GM20000 (cell line): Measurements from ENCODE around the gene AKAP17A.
"Not testable (repeated sequence)": the region's sequence is repeated elsewhere in the genome, so short reads cannot be mapped to it uniquely, and the experiment has no call there.

Experiments
- DNase-seq: peaks from one replicate; pipeline ENCODE4 v3.0.0; 2012; ENCODE audit warnings: low spot score
- CTCF ChIP-seq: IDR thresholded peaks from 2 replicates; pipeline ENCODE4 v1.5.1; 2012; ENCODE audit warnings: mild to moderate bottlenecking, control low read depth; ENCODE audit errors: extremely low read depth, missing control alignments

Gene AKAP17A

GRCh38 chrX:1554469-1555210 lies 36.8 kb upstream of the AKAP17A start:
- DNase-seq, result no peak
- TF ChIP-seq CTCF, result no peak

DNA sequence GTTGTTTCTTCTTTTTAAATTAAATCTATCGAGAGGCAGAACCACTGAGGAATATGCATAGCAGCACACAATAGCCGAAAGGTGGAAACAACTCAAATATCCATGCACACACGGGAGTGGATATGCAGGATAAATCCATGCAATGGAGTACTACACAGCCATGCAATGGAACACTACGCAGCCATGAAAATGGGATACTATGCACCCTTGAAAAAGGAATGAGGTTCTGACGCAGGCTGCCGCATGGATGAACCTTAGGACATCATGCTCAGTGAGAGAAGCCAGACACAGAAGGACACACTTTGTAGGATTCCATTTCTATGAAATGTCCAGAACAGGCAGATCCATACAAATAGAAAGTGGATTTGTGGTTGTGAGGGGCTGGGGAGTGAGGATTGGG lies 36.0 kb upstream of the AKAP17A start:
- DNase-seq, result no peak
- TF ChIP-seq CTCF, result no peak

GRCh38 chrX:1557442-1557841 lies 34.0 kb upstream of the AKAP17A start:
- DNase-seq, result not testable (repeated sequence)

DNA sequence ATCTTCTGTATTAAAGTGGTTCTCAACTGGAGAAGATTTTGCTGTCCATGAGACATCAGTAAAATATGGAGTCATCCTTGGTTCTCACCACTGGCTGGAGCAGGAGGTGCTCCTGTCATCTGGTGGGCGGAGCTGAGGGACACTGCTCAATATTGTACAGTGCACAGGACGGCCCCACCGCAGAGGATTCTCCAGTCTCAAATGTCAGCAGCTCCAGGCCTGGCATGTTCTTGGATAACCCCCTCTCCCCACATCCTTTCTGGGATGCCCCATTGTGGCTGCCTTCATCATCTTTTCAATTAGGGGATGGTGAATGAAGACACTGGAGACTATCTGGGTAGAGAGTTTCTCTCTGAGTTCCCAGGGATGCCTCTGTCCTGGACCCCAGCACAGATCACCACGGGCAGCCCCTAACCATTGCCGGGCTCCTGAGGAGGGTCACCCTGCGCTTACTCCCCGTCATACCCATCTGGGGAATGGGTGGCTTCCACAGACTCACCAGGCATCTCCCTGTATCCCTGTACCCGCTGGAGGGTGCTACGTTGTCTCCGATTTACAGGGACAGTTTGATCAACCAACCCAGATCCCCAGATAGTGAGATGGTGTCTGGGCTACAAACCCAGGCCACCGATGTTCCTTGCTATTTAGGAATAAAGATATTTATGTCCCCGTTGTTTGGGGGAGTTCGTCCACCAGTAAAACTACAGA lies 32.5 kb upstream of the AKAP17A start:
- TF ChIP-seq CTCF, result no peak
- no peak for DNase-seq

GRCh38 chrX:1561164-1561563 lies 30.2 kb upstream of the AKAP17A start:
- no peak for DNase-seq
- no peak for TF ChIP-seq CTCF

DNA sequence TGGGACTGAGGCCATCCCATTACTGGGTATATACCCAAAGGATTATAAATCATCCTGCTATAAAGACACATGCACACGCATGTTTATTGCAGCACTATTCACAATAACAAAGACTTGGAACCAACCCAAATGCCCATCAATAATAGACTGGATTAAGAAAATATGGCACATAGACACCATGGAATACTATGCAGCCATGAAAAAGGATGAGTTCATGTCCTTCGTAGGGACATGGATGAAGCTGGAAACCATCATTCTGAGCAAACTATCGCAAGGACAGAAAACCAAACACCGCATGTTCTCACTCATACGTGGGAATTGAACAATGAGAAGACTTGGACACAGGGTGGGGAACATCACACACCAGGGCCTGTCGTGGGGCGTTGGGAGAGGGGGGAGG lies 27.3 kb upstream of the AKAP17A start:
- DNase-seq, result not testable (repeated sequence)

DNA sequence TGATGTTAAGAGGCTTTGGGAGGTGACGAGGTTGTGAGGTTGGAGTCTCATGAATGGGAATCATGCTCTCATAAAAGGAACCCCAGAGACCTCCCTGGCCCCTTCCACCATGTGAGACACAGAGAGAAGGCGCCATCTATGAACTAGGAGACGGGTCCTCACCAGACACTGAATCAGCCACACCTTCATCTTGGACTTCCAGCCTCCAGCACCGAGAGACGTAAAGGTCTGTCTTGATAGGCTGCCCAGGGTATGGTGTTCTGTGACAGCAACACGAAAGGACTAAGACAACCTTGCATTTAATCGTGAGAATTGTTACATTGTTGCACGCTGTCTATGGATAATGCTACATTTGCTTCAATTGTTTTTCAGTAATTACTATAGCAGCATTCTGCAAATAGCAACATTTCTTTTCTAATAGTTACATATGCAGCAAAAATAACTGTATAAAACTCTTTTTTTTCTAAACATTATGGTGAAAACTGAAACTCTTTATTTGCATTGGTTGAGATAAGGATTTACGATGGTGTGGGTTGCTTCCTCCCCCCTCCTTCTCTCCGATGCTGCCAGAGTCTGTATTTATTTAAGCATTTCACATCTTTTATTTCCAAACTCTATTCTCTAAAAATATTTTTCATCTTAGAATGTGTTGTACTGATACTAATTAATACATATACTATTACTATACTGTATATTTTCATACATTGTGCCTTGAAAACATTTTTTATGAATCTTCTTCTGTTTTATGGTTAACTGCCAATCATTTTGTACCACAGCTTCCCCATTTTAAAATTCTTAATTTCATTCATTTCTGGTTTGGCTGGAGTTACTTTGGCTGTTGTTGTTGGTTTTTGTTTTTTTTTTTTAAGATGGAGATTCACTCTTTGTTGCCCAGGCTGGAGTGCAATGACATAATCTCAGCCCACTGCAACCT lies 26.4 kb upstream of the AKAP17A start:
- no peak for DNase-seq
- TF ChIP-seq CTCF, result no peak

- DNase-seq, result not testable (repeated sequence)
Observed at GRCh38 chrX:1574181-1574580, 17.2 kb upstream of the AKAP17A start.
